GM23338 (cell line): ENCODE results near the gene CDH12. TPM values are rescaled to one million over a fixed set of nuclear protein-coding genes. Genes with fewer than 3 reads are reported as not detected.

Experiments
- ATAC-seq: fragments of 200-7000 bp; cut with Tn5 transposase; 3 replicates; pipeline ENCODE4 v1.9.1; 2020
- DNase-seq: peaks from one replicate; pipeline ENCODE4 v3.0.0-alpha.2; 2015; ENCODE audit warnings: low spot score
- H2AFZ ChIP-seq: fragments of 200-600 bp; sonication (generic); 2 replicates; pipeline ENCODE4 v1.8.0; 2016; ENCODE audit warnings: antibody characterized with exemption, mild to moderate bottlenecking, moderate library complexity
- H3F3A ChIP-seq: fragments of 200-600 bp; sonication (generic); replicated peaks from 2 replicates; pipeline ENCODE4 v1.8.0; 2017; ENCODE audit warnings: antibody characterized with exemption, mixed run types, low read depth
- H3K27ac ChIP-seq: fragments of 200-600 bp; sonication (generic); 2 replicates; pipeline ENCODE4 v1.6.1; 2016; ENCODE audit warnings: low read depth
- H3K27me3 ChIP-seq: fragments of 200-600 bp; sonication (generic); 2 replicates; pipeline ENCODE4 v1.8.0; 2016; ENCODE audit warnings: mild to moderate bottlenecking, mixed run types, moderate library complexity; ENCODE audit not compliant: insufficient read depth
- H3K36me3 ChIP-seq: fragments of 200-600 bp; sonication (generic); 2 replicates; pipeline ENCODE4 v1.8.0; 2016; ENCODE audit warnings: mild to moderate bottlenecking; ENCODE audit not compliant: insufficient read depth
- H3K4me1 ChIP-seq: fragments of 200-600 bp; sonication (generic); 2 replicates; pipeline ENCODE4 v1.8.0; 2016; ENCODE audit warnings: mild to moderate bottlenecking, moderate library complexity; ENCODE audit not compliant: insufficient read depth
- H3K4me2 ChIP-seq: fragments of 200-600 bp; sonication (generic); 2 replicates; pipeline ENCODE4 v1.7.1; 2017; ENCODE audit warnings: mixed run types
- H3K4me3 ChIP-seq: fragments of 200-600 bp; sonication (generic); 2 replicates; pipeline ENCODE4 v1.6.1; 2016; ENCODE audit warnings: mixed run types
- H3K79me2 ChIP-seq: fragments of 200-600 bp; sonication (generic); replicated peaks from 2 replicates; pipeline ENCODE4 v1.8.0; 2017; ENCODE audit warnings: mild to moderate bottlenecking; ENCODE audit not compliant: insufficient read depth
- H3K9me2 ChIP-seq: fragments of 200-600 bp; sonication (generic); 2 replicates; pipeline ENCODE4 v1.8.0; 2017; ENCODE audit not compliant: insufficient read depth
- H4K20me1 ChIP-seq: fragments of 200-600 bp; sonication (generic); replicated peaks from 2 replicates; pipeline ENCODE4 v1.8.0; 2017; ENCODE audit warnings: mild to moderate bottlenecking; ENCODE audit not compliant: insufficient read depth
- H3K27ac Mint-ChIP-seq: 2 replicates; pipeline ENCODE4 v1.8.0; 2020; ENCODE audit warnings: inconsistent platforms, mild to moderate bottlenecking, moderate library complexity, mixed read lengths
- H3K27me3 Mint-ChIP-seq: 3 replicates; pipeline ENCODE4 v1.8.0; 2022; ENCODE audit warnings: low read depth, mild to moderate bottlenecking, moderate library complexity, mixed read lengths, inconsistent platforms; ENCODE audit not compliant: insufficient read depth, poor library complexity
- H3K36me3 Mint-ChIP-seq: 3 replicates; pipeline ENCODE4 v1.8.0; 2021; ENCODE audit warnings: low read depth, mild to moderate bottlenecking, inconsistent platforms, moderate library complexity, mixed read lengths
- H3K4me1 Mint-ChIP-seq: 3 replicates; pipeline ENCODE4 v1.8.0; 2020; ENCODE audit warnings: mild to moderate bottlenecking, inconsistent platforms, mixed read lengths
- H3K4me3 Mint-ChIP-seq: 3 replicates; pipeline ENCODE4 v1.8.0; 2021; ENCODE audit warnings: moderate library complexity, mild to moderate bottlenecking, inconsistent platforms, mixed read lengths
- H3K9me3 Mint-ChIP-seq: 3 replicates; pipeline ENCODE4 v1.8.0; 2020; ENCODE audit warnings: moderate library complexity, mild to moderate bottlenecking, inconsistent platforms, mixed read lengths
- CREB1 ChIP-seq: fragments of 250-450 bp; sonication (Bioruptor Pico); IDR thresholded peaks from 2 replicates; pipeline ENCODE4 v1.5.0; 2020; ENCODE audit warnings: low read depth, mild to moderate bottlenecking, moderate library complexity
- CTCF ChIP-seq, 2 experiments: fragments of 200-600 bp in 1 of 2; sonication (generic) in 1 of 2; conservative IDR thresholded peaks; 2 replicates each; pipeline versions ENCODE4 v1.5.1 to v1.6.1; 2016 to 2017; ENCODE audit warnings: antibody characterized with exemption in 2 of 2, low read depth in 2 of 2, mild to moderate bottlenecking in 2 of 2, moderate library complexity in 1 of 2
- EZH2 ChIP-seq: fragments of 200-600 bp; sonication (generic); IDR thresholded peaks from one replicate; pipeline ENCODE4 v1.8.0; 2017; ENCODE audit warnings: antibody characterized with exemption, mild to moderate bottlenecking, low read depth; ENCODE audit not compliant: unreplicated experiment
- EZH2phosphoT487 ChIP-seq: fragments of 200-600 bp; sonication (generic); IDR thresholded peaks from one replicate; pipeline ENCODE4 v1.8.1; 2018; ENCODE audit warnings: antibody characterized with exemption; ENCODE audit not compliant: unreplicated experiment
- JUNB ChIP-seq: IDR thresholded peaks from one replicate; pipeline ENCODE4 v1.6.1; 2016; ENCODE audit warnings: antibody characterized with exemption; ENCODE audit not compliant: unreplicated experiment
- NANOG ChIP-seq: IDR thresholded peaks from 2 replicates; pipeline ENCODE4 v1.6.1; 2016; ENCODE audit warnings: antibody characterized with exemption, borderline replicate concordance
- POLR2AphosphoS5 ChIP-seq: IDR thresholded peaks from 2 replicates; pipeline ENCODE4 v1.6.1; 2016; ENCODE audit warnings: antibody characterized with exemption, low read depth
- REST ChIP-seq: IDR thresholded peaks from one replicate; pipeline ENCODE4 v1.6.1; 2018; ENCODE audit warnings: antibody characterized with exemption; ENCODE audit not compliant: unreplicated experiment
- STAT1 ChIP-seq: IDR thresholded peaks from one replicate; pipeline ENCODE4 v1.6.1; 2016; ENCODE audit warnings: antibody characterized with exemption; ENCODE audit not compliant: unreplicated experiment
- ZNF114 ChIP-seq: fragments of 250-450 bp; sonication (Bioruptor Pico); IDR thresholded peaks from 2 replicates; pipeline ENCODE4 v1.5.0; 2020; ENCODE audit warnings: mild to moderate bottlenecking, moderate library complexity
- ZNF331 ChIP-seq: fragments of 250-450 bp; sonication (Bioruptor Pico); IDR thresholded peaks from 2 replicates; pipeline ENCODE4 v1.5.0; 2020; ENCODE audit warnings: low read depth, mild to moderate bottlenecking, moderate library complexity
- ZNF462 ChIP-seq: fragments of 250-450 bp; sonication (Bioruptor Pico); IDR thresholded peaks from 2 replicates; pipeline ENCODE4 v1.5.0; 2020; ENCODE audit warnings: mild to moderate bottlenecking, moderate library complexity
- polyA plus RNA-seq: library from polyadenylated mRNA; unstranded; fragments of >200 nt; fragmentation: Nextera tagmentation; extraction: Ambion mirVana; gene quantifications from 2 replicates; pipeline ENCODE4 v1.2.1, GENCODE V29; 2016
- total RNA-seq: library from RNA; depleted of rRNA; stranded (reverse); fragments of >200 nt; shearing (Covaris generic); gene quantifications from 2 replicates; pipeline ENCODE4 v1.2.3, GENCODE V29; 2014
- TF ChIP-seq, protein P1 (sequence below): IDR thresholded peaks from 2 replicates; pipeline ENCODE4 v1.6.1; 2016; ENCODE audit warnings: antibody characterized with exemption

The CDH12 gene
- total and polyA plus RNA-seq, 2 experiments from 2014 or later: not detected

GRCh38 chr5:22223079-22223478 is 630.1 kb downstream of the CDH12 start:
- H3K4me1 Mint-ChIP-seq: no peaks in the 10 kb centered on the region
- DNase-seq: no peak
- H3K9me3 Mint-ChIP-seq: no peaks in the 10 kb centered on the region
- Histone ChIP-seq H3K4me3 (no peak overlapping the region), H4K20me1 (no peaks in the 10 kb centered on the region), H3K79me2 (no peaks in the 10 kb centered on the region), H3F3A (no peaks in the 10 kb centered on the region), H3K36me3 (no peaks in the 10 kb centered on the region), H2AFZ (peak overlapping the region; percentile 61; the same call in 1 of the 2 replicates), H3K27me3 (no peaks in the 10 kb centered on the region), H3K27ac (no peak overlapping the region), H3K4me1 (no peaks in the 10 kb centered on the region), H3K4me2 (no peak overlapping the region), H3K9me2 (no peaks in the 10 kb centered on the region; the same call in 1 of the 2 replicates)
- H3K4me3 Mint-ChIP-seq: no peak overlapping the region
- no peak for ATAC-seq
- H3K27ac Mint-ChIP-seq: no peak overlapping the region
- H3K27me3 Mint-ChIP-seq: no peaks in the 10 kb centered on the region
- H3K36me3 Mint-ChIP-seq: no peaks in the 10 kb centered on the region
- TF ChIP-seq, protein P1, sequence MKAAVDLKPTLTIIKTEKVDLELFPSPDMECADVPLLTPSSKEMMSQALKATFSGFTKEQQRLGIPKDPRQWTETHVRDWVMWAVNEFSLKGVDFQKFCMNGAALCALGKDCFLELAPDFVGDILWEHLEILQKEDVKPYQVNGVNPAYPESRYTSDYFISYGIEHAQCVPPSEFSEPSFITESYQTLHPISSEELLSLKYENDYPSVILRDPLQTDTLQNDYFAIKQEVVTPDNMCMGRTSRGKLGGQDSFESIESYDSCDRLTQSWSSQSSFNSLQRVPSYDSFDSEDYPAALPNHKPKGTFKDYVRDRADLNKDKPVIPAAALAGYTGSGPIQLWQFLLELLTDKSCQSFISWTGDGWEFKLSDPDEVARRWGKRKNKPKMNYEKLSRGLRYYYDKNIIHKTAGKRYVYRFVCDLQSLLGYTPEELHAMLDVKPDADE: no peak
- no peak for TF ChIP-seq CTCF (conservative IDR thresholded peaks at IDR 0.05; ENCODE audit: low read depth in 2 of 2)
- TF ChIP-seq REST: no peak
- no peak for TF ChIP-seq EZH2
- TF ChIP-seq STAT1: no peak
- TF ChIP-seq ZNF331 (CRISPR knock-in tag): no peak
- no peak for TF ChIP-seq CREB1 (CRISPR knock-in tag)
- no peak for TF ChIP-seq ZNF114 (CRISPR knock-in tag)
- TF ChIP-seq POLR2AphosphoS5: no peak
- no peak for TF ChIP-seq EZH2phosphoT487
- no peak for TF ChIP-seq JUNB
- TF ChIP-seq NANOG: no peak
- no peak for TF ChIP-seq ZNF462 (CRISPR knock-in tag)
